Measurements from ENCODE around the gene COA8. TPM values are rescaled to one million over a fixed set of nuclear protein-coding genes. Genes with fewer than 3 reads are reported as not detected.

COA8 gene
- total and polyA plus RNA-seq, 2 of the 13 experiments (the other 11 are each of a cell fraction or from before 2014, with no cell fraction given) = 10.9 to 25.1 TPM

DNA sequence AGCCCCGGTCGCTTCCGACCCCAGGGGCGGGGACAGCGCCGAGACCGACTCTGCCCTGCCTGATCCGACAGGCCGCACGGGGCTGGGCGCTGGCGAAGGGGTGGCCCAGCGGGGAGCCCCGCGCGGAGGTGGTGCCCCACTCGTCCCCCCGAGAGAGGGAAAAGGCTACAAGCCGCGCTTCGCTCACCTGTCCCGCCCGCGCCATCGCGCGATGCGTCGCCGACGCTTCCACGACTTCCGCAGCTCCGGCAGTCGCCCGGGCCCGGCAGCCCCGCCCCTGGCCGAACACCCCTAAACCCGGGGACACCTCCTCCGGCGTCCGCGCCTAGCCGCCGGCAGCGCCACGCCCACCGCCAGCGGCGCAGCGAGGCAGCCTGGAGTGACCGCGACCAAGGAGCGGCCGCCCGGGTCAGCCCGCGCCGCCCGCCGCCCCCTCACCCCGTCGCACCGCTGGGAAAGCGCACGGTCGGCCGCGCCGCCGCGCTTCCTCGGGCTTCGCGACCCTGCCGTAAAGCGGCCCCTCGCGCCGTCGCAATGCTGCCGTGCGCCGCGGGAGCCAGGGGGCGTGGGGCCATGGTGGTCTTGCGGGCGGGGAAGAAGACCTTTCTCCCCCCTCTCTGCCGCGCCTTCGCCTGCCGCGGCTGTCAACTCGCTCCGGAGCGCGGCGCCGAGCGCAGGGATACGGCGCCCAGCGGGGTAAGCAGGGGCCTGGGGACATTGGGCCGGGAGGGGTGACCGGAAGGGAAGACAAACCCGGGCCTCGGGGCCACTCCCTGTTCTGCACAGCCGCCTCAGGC, at the start of gene COA8, which contains the start of gene BAG5 (continued):
- TF ChIP-seq, protein P1, sequence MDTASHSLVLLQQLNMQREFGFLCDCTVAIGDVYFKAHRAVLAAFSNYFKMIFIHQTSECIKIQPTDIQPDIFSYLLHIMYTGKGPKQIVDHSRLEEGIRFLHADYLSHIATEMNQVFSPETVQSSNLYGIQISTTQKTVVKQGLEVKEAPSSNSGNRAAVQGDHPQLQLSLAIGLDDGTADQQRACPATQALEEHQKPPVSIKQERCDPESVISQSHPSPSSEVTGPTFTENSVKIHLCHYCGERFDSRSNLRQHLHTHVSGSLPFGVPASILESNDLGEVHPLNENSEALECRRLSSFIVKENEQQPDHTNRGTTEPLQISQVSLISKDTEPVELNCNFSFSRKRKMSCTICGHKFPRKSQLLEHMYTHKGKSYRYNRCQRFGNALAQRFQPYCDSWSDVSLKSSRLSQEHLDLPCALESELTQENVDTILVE (CRISPR knock-in tag; IDR thresholded peaks at IDR 0.05) = peak; percentile 42; the same call in 1 of the 2 replicates
- TF ChIP-seq RBM39 (IDR thresholded peaks at IDR 0.05; ENCODE audit: low read depth, low read length, poor library complexity, severe bottlenecking) = no peak
- no peak for TF ChIP-seq JARID2 (CRISPR knock-in tag; IDR thresholded peaks at IDR 0.05; ENCODE audit: insufficient replicate concordance)
- TF ChIP-seq ESRRA (CRISPR knock-in tag; IDR thresholded peaks at IDR 0.05; ENCODE audit: low read depth) = no peak
- TF ChIP-seq THRA (CRISPR knock-in tag; IDR thresholded peaks at IDR 0.05; ENCODE audit: borderline replicate concordance) = peak; percentile 61; the same call in 1 of the 2 replicates
- peak; percentile 94 for TF ChIP-seq GATAD1 (CRISPR knock-in tag; IDR thresholded peaks at IDR 0.05)
- peak; percentile 42; the same call in 1 of the 2 replicates for TF ChIP-seq ZFP91 (CRISPR knock-in tag; IDR thresholded peaks at IDR 0.05; ENCODE audit: borderline replicate concordance)
- TF ChIP-seq NR3C1 (CRISPR knock-in tag; IDR thresholded peaks at IDR 0.05) = no peak
- no peak for TF ChIP-seq HNRNPUL1 (IDR thresholded peaks at IDR 0.05; ENCODE audit: low read depth, low read length)
- peak; percentile 26 for TF ChIP-seq XRCC5 (optimal IDR thresholded peaks at IDR 0.05; ENCODE audit: low read length)
- no peak for TF ChIP-seq ZNF761 (CRISPR knock-in tag; conservative IDR thresholded peaks at IDR 0.05)
- no peak for TF ChIP-seq HOXA9 (CRISPR knock-in tag; IDR thresholded peaks at IDR 0.05; ENCODE audit: borderline replicate concordance)
- no peak for TF ChIP-seq ZNF572 (CRISPR knock-in tag; IDR thresholded peaks at IDR 0.05)
- peak; percentile 38; the same call in 1 of the 2 replicates for TF ChIP-seq PITX1 (CRISPR knock-in tag; IDR thresholded peaks at IDR 0.05)
- TF ChIP-seq IRF2 (CRISPR knock-in tag; IDR thresholded peaks at IDR 0.05) = 0 out of 2 replicates have a peak, but pooled peaks have one; percentile 31
- 0 out of 4 replicates have a peak, but pooled peaks of 1 of the 2 experiments have one; percentile 12 for TF ChIP-seq EP300 (IDR thresholded peaks at IDR 0.05; ENCODE audit: low read depth in 2 of 2, low read length in 2 of 2)
- TF ChIP-seq EP300 (CRISPR knock-in tag; IDR thresholded peaks at IDR 0.05; ENCODE audit: borderline replicate concordance) = 0 out of 2 replicates have a peak, but pooled peaks have one; percentile 18
- TF ChIP-seq ZNF10 (CRISPR knock-in tag; IDR thresholded peaks at IDR 0.05; ENCODE audit: borderline replicate concordance, low read depth) = no peak
- TF ChIP-seq ZNF20 (CRISPR knock-in tag; IDR thresholded peaks at IDR 0.05) = 0 out of 2 replicates have a peak, but pooled peaks have one; percentile 40
- no peak for TF ChIP-seq SP1 (IDR thresholded peaks at IDR 0.05)
- peak; percentile 61 for TF ChIP-seq SP1 (CRISPR knock-in tag; IDR thresholded peaks at IDR 0.05)
- 0 out of 2 replicates have a peak, but pooled peaks have one; percentile 22 for TF ChIP-seq RFXAP (CRISPR knock-in tag; IDR thresholded peaks at IDR 0.05; ENCODE audit: borderline replicate concordance)

All from HepG2 (cell line).